GM12874 (cell line): Measurements from ENCODE around the gene PCED1A.

ENCODE experiments used
- TF ChIP-seq, protein P1 (sequence below): IDR thresholded peaks from 2 replicates; pipeline ENCODE4 v1.5.1; 2011; ENCODE audit warnings: low read depth, mild to moderate bottlenecking, control low read depth, low read length, moderate library complexity; ENCODE audit not compliant: insufficient read depth

PCED1A gene

DNA sequence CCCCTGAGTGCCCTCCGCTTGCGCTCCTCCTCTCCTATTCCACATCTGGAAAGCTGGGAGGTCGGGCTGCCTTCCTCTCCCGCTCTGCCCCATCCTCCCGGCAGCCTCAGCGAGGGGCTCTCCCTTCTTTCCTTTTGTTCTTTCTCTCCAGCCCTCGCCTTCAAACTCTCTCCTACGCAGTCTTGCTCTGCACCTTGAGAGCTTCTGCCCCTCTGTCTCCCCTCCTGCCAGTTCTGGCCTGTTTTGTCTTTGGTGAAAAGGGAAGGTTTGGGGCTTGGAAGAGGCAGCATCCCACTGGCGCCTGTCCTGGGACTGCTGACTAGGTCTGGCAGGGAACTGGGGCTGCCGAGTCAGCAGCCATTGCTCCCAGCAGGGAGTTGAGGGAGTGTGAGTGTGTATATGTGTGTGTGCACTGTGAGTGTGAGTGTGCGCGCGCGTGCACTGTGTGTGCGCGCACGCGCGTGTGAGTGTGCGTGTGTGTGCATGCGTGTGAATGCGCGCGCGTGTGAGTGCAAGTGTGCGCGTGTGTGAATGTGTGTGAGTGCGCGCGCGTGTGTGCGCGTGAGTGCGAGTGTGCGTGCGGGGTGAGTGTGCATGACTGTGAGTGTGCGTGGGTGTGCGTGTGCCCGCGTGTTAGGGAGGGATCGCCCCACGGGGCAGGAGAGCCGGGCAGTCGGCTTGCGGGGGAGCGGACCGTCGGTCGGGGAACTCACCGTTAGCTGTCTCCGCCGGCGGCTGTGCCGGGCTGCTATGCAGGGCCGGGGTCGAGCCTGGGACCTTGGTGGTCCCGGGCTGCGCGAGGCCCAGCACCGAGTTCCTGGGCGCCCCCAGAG is 40.6 kb downstream of the PCED1A start:
- TF ChIP-seq, protein P1, sequence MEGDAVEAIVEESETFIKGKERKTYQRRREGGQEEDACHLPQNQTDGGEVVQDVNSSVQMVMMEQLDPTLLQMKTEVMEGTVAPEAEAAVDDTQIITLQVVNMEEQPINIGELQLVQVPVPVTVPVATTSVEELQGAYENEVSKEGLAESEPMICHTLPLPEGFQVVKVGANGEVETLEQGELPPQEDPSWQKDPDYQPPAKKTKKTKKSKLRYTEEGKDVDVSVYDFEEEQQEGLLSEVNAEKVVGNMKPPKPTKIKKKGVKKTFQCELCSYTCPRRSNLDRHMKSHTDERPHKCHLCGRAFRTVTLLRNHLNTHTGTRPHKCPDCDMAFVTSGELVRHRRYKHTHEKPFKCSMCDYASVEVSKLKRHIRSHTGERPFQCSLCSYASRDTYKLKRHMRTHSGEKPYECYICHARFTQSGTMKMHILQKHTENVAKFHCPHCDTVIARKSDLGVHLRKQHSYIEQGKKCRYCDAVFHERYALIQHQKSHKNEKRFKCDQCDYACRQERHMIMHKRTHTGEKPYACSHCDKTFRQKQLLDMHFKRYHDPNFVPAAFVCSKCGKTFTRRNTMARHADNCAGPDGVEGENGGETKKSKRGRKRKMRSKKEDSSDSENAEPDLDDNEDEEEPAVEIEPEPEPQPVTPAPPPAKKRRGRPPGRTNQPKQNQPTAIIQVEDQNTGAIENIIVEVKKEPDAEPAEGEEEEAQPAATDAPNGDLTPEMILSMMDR, result no peak

DNA sequence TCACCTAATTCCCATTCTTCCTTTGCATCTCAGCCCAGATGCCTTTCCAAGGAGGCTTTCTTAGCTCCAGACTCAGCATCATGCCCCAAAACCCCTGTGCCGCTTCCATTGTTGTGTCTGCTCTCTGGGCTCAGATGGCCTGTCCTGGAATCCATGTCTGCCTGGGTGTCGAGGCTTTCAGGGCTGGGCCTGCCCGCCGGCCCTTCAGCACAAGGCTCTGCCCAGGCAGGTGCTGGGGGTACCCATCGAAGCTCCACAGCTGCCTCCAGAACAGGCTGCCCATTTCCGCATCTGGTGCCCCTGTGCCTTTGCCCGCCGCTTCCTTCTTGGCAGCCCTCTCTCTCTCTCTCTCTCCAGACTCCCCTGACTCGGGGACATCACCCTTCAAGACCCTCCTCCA is 41.2 kb downstream of the PCED1A start:
- TF ChIP-seq, protein P1, result no peak

GRCh38 chr20:2798814-2799213 is 41.6 kb downstream of the PCED1A start:
- TF ChIP-seq, protein P1, result no peak

- TF ChIP-seq, protein P1, result no peak
Measured at GRCh38 chr20:2798095-2798805, 42.2 kb downstream of the PCED1A start.

DNA sequence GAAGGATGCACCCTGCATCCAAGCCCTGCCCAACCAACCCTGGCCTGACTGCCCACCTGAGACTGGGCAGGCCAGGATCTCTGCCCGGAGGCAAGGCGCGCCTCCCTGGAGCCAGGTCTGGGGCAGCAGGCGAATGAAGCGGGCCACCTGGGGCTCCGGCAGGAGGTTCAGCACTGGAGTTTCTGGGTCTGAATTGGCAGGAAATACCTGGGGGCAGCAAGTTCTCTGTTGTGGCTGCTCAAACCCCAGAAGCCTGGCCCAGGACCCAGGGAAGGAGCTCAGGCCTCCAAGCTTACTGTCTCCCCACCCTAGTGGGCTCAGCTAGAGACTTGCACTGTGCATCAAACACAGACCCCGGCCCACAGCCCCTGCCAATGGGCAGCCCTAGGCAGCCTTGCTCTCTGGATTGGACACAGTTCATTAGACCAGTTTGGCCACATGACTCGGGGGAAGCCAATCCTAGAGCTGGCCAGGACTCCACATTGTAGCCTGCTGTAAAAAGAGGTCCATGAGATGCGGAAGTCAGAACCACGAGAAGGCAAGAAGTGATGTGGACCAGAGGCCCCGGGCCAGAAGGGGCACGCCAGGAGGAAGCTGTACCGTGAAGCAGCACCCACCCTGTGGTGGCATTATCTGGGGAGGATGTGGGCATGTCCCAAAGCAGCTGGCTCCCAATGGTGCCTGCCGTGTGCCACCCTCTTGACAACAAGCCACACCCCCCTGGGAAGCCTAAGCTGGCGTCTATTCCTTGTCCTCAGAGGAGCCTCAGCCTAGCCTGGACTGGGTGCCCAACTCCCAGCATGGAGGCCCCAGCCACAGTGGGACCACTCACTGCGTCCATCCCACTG is 43.1 kb downstream of the PCED1A start:
- TF ChIP-seq, protein P1, result no peak

DNA sequence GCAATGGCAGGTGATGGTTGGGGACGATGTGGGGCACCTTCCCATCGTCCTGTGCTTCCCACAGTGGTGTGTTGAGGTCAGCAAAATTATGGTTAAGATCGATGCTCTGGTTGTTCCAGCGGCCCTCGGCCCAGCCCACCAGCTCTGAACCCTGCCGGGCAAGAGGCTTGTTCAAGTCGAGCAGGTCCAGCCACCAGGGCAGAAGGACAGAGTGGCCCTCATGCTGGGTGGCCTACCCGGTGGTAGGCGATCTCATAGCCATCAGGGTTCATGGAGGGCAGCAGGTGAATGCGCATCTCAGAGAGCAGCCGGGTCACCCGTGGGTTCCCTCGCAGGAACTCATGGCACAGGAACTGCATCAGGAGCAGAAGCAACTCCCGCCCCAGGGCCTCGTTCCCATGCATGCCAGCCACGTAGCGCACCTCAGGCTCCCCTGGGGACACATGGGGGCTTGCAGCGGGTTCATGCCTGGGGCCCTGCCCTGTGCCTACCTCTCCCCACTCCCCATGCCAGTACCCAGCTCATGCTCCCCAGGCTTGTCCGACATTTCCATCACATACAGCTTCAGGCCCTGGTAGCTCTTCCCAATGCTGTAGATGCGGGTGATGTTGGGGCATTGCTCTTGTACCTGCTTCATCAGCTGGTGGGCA is 44.3 kb downstream of the PCED1A start:
- TF ChIP-seq, protein P1, result no peak
